HG03039 (cell line): ENCODE results near the gene C17orf75.
"Not testable (repeated sequence)": the region's sequence is repeated elsewhere in the genome, so short reads cannot be mapped to it uniquely, and the experiment has no call there.

ENCODE experiments used
- ATAC-seq: cut with Tn5 transposase; IDR thresholded peaks from one replicate; pipeline ENCODE4 v1.9.1; 2021; ENCODE audit warnings: mild to moderate bottlenecking, moderate library complexity; ENCODE audit not compliant: unreplicated experiment

C17orf75 gene

GRCh38 chr17:32345951-32346600, 4.1 kb upstream of the C17orf75 start:
- no peak for ATAC-seq

- ATAC-seq: no peak
Observed at GRCh38 chr17:32342603-32343325, 791 bp upstream of the C17orf75 start.

- ATAC-seq: no peak
Observed at GRCh38 chr17:32341141-32341856, 674 bp downstream of the C17orf75 start.

GRCh38 chr17:32335687-32336086, 6.3 kb downstream of the C17orf75 start:
- ATAC-seq: no peak

GRCh38 chr17:32335046-32335445, 6.9 kb downstream of the C17orf75 start:
- ATAC-seq: no peak

- no peak for ATAC-seq
Observed at GRCh38 chr17:32333187-32333586, 8.8 kb downstream of the C17orf75 start.

GRCh38 chr17:32331243-32332040, 10.5 kb downstream of the C17orf75 start:
- ATAC-seq: no peak

- no peak for ATAC-seq
Observed at GRCh38 chr17:32330147-32330546, 11.8 kb downstream of the C17orf75 start.

GRCh38 chr17:32327911-32328310, 14.1 kb downstream of the C17orf75 start:
- ATAC-seq: no peak

- no peak for ATAC-seq
Observed at GRCh38 chr17:32323811-32324491, 18.0 kb downstream of the C17orf75 start.

- no peak for ATAC-seq
Observed at GRCh38 chr17:32323046-32323445, 18.9 kb downstream of the C17orf75 start.

- ATAC-seq: no peak
Observed at GRCh38 chr17:32320847-32321246, 21.1 kb downstream of the C17orf75 start.

- not testable (repeated sequence) for ATAC-seq
Observed at GRCh38 chr17:32320080-32320479, 21.9 kb downstream of the C17orf75 start.

GRCh38 chr17:32319548-32319905, 22.4 kb downstream of the C17orf75 start:
- no peak for ATAC-seq

- ATAC-seq: no peak
Observed at GRCh38 chr17:32318071-32318470, 23.9 kb downstream of the C17orf75 start.

GRCh38 chr17:32317353-32317752, 24.6 kb downstream of the C17orf75 start:
- ATAC-seq: no peak

GRCh38 chr17:32316653-32317052, 25.3 kb downstream of the C17orf75 start:
- ATAC-seq: not testable (repeated sequence)

- no peak for ATAC-seq
Observed at GRCh38 chr17:32315171-32315570, 26.8 kb downstream of the C17orf75 start.

GRCh38 chr17:32314636-32315035, 27.3 kb downstream of the C17orf75 start:
- no peak for ATAC-seq

GRCh38 chr17:32311028-32311536, 30.9 kb downstream of the C17orf75 start:
- no peak for ATAC-seq
